ENCODE measurements around the gene USB1.
A peak's percentile ranks its signal among the peaks of the same experiment; 100 is the strongest.

USB1 gene

DNA sequence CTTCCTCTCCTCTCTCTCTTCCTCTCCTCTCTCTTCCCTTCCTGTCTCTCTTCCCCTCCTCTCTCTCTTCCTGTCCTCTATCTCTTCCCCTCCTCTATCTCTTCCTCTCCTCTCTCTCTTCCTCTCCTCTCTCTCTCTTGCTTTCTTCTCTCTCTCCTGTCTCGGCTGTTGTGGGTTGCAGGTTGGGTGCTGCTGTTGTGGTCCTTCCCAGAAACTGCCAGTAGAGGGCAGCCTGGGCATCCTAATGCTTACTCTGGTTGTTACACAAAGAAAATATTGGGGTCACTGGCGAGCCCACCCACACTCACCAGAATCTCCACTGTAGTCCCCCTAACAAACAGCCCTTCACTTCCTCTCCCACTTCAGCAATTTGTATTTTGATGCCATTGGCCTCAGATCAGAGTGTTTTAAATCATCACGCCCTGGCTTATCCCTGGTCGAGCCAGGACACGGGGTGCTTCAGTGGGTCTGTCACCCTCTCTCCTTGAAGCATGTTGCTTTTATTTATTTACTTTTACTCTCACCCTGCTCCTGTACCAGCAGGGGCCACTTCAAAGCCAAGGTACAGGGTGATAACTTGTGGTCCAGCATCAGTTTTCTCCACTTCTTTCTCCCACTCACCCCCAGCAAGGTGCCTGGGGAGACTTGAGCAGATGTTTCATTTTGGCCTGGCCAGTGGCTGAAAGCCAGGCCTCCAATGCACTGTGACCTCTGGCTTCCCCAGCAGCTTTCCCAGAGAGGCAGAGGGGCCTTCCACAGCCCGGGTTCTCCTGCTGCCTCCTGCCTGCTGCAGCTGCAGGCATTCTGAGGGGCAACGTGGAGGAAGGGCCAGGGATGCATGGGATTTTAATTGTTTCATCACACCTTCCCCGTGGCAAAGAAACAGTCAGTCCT lies 19.7 kb downstream of the USB1 start:
- no peak for DNase-seq

DNA sequence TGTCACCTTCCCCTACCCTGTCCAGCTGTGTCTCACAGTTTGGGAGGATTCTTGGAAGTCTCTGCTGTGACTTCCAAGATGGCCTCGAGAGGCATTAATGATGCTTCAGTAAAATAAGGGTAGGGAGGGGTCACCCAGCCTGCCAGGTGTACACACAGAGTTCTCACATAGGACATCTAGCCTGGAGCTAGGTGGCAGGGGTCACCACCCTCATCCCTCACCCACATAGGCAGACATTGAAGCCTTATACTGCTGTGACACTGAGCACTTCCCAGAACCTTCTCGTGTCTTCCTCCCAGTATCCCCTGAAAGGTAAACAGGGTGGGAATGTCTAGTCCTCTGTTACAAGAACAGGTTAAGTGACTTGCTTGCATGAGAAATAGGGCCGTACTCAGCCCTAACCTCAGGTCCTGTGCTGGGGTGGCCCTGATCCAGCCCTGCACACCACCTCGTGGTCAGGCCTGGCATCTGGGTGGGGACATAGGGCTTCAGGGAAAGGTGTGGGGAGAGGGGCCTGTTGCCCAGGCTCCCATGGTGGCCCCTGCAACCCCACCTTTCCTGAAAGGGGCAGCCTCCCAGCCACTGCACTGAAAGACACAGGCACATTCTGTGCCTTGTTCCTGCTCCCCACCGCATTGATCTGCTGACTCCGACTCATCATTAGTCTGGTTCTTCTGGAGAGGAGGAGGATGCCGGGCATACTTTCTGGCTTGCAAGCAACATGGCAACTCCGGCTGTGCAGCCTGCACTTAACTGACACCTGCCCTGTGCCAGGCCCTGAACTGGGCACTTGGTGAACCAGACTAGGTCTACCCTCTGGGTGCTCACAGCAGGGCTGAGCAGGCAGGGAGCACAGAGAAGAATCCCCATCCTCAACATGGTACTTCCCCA lies 20.7 kb downstream of the USB1 start:
- no peak for DNase-seq

DNA sequence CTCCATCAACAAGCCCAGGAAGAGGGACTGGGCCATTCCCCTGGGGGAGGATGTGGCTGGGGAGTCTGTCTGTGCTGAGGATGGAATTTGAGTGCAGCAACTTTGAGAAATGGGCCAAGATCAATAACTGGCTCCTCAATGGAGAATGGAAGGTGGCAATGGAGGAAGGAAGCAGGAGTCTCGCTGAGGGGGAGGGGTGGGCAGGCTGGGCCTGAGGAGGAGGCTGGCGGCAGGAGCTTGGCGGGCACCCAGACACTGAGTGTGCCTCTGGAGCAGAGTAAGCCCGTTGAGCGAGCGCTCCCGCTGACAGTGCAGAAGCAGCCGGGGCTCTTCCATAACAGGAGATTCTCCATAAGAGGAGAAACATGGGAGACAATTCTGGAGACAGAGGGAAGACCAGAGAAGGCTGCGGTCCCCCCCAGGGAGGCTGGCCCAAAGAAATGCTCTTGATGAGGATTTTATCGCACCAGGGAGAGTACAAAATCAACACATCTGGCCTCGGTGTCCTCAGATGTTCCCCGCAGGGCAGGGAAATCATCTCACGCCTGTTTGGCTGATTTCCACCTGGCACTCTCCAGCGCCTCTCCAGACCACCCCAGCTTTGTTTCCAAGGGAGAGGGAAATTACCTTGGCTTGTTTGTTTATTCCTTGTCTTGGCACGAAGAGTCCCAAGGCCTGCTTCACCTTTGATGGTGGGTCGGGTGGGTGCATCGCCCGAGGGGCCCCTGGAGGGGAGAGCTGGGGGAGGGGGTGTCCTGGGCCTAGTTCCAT lies 21.6 kb downstream of the USB1 start:
- no peak for DNase-seq

DNA sequence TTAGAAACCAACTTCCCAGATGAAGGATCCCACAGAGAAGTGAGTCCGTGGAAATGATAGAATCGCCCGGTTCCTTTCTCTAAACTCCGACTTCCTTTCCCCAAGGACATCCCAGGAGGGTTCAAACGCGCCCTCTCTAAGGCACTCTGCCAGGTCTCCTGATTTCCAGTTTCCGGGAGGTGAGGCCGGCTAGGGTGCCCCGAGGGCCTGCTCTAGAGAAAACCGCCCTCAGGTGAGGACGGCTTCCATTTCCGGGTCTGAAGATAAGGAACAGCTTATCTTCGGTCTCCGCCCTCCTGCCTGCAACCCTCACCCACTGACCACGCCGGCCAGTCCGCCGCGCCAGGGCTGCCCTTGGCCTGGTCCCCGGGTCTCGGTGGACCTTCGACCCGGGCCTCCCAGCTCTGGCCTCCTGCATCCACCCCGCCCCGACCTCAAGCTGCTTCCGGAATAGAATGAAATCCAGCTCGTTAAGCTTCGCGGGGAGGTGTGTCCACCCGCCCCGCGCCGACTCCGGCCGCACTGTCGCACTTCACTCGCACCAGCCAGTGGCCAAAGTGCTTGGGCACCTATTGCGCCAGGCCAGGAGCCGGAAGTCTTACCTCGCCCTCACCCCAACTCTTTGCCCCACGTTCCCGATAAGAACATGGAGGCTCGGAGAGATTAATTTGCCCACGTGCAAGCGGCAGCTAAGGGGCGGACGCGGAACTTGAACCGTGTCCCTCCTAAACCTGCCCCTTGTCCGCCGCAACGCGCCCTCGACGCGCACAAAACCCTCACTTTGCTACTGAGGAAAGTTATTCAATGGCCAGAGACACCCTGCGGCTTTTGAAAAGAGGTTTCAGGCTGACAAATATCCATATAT lies 23.5 kb downstream of the USB1 start:
- no peak for DNase-seq

DNA sequence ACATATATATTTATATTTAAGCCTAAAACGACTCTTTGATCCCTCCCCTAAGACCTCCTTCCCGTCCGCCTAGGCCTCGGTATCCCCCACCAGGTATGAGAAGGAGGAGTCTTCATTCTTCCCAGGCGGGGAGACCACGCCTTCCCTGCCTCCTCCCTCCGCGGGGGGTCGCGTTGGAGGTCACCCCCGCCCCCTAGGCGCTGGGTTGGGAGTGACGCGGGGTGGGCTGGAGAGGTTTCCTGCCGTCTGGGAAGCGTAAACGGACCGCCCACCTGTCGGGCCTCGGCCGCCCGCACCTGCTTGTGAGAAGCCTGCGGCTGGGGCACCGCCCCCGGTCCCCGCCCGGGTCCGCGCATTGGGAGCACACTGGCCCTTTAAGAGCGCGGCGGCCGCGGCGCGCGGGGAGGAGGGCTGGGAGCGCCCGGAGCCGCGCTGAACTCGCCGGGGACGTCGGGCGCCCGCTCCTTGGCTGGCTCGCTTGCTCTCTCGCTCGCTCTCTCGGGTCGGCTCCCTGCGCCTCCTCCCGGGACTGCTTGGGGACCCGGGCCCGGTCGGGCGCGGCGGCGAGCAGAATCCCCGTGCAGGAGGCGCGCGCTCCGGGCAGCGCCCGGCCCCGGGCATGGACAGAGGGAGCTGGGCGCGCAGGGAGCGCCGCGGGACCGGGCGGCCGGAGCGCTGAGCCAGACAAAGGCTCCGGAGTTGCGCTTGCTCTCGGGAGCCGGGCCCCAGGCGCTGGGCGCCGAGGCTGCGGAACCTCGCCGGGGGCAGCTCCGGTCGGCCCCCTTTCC lies 24.3 kb downstream of the USB1 start, which contains the start of gene MMP15:
TSS of gene MMP15 (plus strand) at position 404 of the 788 bp plus-strand sequence. CDS start 597 bp downstream, outside the sequence.
- DNase-seq, result peak; percentile 10

DNA sequence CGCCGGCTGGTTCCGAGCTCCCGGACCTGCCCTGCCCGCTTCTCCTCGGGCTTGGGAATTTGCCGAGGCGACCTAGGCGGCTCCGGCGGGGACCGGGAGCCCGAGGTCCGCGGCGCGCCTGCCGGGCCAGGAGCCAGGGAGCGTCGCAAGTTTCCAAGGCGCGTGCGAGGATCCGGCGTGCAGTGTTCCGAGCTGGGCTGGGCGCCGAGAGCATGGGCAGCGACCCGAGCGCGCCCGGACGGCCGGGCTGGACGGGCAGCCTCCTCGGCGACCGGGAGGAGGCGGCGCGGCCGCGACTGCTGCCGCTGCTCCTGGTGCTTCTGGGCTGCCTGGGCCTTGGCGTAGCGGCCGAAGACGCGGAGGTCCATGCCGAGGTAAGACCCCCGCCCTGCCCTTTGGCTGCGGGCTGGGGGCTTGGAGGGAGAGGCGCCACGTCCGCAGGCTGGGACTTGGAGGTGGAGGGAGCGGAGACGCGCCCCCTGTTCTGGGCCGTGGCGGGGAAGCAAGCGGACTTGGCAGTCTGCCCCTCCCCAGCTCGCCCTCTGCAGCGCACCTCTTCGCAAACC lies 25.0 kb downstream of the USB1 start:
- DNase-seq, result no peak

DNA sequence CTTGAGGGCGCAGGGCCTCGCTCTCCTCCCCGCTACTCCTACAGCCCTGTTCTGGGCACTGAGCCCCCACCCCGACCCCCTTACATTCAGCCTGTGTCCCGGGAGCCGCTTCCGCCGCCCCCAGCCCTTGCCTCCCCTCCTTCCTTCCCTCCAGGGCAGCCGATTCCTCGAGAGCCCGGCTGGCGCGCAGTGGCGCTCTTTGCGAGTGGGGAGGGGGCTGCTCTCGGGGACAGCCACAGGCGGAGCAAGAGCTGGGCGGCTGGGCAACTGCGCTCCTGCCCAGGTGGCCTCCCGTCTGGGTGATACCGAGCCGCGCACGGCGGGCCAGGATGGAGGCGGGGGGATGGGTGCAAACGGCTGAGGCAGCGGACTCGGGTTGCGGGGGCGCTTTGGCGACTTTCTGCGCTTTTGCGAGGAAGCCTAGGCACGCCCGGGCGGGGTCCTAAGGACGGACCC lies 25.5 kb downstream of the USB1 start:
- DNase-seq, result no peak

DNA sequence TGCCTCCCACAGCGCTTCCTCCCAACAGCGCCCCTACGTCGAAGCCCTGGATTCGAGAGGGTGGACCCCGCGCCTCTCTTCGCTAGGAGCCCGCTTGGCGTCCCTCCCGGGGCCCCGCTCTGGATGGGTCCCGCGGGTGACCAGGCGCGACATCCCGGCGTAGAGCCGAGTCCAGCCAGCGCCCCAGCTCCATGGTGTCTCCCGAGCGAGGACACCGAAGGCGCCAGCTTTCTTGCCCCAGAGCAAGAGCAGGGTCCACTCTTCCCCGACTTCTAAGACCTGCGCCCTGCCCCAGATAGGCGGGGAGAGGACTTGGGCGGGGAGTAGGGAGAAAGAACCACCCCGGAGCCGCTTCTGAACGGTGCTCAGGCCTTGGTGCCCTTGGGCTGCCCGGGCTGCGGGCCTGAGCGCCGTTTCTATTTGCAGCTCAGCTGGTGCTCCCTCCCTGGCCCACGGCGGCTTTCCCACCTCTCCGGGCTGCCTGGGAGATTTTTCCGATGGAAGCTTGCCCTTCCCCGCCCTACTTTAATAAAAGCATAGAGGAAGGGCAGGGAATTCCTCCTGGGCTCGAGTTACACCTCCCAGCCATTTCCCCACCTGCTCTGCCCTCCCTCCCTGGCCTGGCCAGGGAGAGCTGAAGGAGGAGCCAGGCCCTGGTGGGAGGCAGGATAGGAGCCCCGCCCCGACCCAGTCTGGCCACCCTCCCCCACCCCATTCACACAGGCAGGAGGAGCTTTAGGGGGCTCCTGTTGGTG lies 26.1 kb downstream of the USB1 start:
- DNase-seq, result no peak

DNA sequence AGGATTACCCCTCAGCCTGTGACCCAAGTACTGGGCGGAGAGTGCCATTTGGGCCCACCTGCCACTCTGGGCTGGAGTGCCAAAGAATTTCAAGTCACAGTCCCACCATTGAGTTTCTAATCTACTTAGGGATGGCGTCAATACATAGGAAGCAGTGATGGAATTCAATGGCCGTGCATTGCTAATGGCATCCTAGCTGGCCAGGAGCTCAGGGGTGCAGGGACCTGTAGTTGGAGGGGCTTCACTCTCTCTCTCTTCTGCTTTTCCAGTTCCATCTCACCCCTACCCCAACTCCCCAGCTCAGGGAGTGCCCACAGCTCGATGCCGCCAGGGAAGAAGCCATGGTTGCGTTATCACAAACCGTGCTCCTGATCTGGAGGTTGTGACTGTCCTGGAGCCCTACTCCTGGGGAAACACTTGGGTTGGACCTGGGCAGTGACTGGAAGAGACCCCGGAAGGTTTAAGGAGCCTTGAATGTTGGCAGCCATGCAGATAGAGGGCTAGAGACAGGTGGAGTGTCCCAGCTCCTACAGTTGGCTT lies 26.8 kb downstream of the USB1 start:
- no peak for DNase-seq

DNA sequence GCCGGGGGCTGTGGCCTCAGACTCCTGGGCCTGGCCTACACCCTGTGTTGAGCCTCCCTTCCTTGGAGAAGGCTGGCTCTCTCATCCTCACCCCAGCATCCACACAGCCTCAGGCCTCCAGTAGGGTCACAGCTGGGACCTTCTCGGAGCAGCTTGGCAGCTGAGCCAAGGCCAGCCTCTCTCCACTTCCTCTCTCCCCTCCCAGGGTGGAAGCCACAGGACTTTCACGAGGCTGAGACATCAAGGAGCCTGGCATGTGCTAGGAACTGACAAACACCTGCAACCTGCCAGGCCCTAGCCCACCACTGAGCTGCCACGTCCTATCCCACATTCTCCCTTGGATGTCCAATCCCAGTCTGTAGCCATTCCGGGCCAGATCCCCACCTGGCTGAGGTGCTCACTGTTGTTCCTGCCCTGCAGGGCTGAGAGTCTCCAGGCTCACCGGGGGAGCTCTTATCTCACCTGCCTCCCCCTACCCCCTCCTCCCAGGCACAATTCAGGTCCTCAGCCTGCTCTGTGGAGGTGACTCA lies 27.4 kb downstream of the USB1 start:
- DNase-seq, result no peak

DNA sequence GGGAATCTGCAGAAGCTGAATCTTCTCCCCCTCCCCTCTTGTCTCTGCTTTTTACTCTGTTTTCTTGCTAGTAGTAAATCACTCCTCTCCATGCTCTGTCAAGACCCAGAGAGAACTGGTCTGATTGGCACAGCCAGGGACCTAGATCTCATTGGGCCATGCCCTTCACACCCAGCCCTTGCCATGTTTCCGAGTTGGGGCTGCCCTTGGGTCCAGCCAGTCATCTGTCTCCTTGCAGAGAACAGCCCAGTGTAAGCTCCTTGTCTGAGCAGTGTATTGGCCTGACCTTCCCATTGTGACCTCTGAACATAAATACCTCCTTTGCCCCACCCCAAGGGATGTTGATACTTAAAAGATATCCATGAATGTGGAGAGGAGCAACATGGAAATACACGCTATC lies 28.2 kb downstream of the USB1 start:
- DNase-seq, result no peak

DNA sequence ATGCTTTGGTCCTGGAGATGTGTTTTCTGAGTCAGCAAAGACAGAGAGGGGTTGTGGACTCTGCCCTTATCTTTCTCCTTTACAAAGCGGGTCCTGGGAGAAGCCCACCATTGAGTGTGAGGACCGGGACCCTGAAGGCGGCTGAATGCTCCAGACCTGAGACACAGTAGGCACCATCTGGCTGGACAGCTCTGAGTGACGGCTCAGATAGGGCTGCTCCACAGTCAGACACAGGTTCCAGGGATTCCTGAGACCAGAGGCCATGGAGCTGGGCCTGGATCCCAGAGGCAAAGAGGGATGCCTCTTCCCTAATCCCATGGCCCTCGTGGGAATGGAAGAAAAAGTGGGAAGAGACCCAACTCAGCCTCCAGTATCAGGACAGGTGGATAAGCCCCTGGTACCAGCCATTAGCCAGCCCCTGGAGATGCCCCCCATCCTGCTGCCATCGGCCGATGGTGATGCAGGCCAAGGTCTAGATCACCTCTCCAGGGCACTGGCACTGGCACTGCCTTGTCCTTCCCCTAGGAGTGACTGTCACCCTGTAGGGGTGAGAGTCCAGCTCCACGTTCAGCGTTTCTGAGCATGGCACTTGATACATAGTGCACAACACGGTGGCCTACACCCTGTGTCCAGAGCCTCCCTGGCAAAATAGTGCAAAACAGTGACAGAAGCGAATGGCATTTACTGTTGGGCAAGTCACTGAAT lies 29.1 kb downstream of the USB1 start:
- DNase-seq, result no peak

DNA sequence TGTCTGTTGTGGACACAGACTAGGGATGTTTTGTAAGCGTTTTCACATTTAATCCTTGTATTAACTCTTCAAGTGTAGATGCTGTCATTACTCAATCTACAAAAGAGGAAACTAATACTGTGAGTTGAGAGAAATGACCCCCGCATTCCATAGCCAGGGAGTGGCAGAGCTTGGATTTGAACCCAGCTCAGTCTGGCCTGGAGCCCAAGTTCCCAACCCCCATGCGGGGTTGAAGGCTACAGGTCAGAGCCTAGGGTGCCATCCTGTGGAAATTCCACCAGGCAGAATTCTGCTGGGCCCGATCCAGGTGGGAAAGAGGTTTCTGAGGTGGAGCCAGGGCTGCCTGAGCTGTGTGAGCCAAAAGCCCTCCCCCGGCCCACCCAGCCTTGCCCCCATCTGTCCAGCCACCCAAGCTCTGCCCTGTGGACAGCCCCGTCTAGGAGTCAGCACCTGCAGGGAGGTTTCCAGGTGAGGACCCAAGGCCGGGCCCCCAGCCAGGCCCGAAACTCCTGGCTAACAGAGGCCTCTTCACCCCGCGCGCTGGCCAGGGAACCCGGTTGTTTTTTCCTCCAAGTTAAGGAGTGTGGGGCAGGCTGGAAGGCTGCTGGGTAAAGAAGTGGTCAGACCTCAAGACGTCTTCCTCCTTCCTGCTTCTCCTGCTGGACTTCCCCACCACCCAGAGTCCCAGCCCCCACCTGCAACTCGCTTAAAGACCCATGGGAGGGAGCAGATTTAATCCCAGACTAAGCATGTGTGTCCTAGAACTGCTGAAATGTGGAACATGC lies 30.0 kb downstream of the USB1 start:
- no peak for DNase-seq

DNA sequence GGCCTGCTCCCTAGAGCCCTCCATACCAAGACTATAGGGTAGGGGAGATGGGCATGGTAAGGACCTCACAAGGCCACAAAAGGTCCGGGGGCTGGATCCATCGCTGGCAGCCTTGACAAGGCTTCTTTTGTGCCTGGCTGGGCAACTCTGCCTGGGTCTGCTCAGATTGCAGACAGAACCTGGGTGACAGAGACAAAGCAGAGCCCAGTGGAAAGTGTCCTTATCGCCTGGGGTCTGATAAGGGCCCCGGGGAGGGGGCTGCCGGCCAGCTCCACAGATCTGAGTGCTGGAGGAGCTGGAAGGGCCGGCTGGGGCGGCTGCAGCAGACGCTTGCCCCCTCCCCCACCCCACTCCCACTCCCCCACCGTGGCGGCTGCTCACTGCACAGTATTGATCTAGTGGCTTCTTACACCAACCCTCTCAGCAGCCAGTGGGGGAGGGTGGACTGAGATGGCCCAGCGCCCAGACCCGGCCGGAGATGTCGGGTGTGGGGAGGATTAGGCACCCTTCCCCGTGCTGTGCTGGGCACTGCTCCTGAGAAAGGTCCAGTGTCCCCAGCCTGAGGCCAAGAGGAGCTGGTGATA lies 31.6 kb downstream of the USB1 start:
- no peak for DNase-seq

DNA sequence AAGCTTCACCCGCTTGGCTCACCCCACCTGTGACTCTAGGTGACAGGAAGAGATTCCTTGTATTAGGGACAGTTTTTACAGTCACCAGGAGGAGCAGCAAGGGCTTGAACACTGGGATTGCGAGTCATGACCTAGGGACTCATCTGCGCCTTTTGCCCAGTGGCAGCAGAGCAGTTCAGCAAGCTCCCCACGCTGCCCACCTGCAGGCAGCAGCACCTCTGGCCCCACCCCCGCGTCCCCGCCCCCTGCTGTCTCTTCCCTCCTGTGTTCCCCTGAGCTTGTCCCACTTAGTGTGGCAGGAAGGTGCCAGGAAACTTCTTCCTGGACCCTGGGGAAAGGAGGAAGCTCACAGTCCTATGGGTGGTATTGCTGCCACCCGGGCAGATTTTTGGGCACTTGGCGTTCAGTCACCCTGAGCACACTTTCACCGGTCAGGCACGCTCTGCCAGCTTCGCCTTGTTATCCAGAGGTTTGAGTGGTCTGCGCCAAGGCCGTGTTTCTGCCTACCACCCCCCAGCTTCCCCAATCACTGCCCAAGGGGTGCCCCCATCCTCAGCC lies 33.0 kb downstream of the USB1 start:
- no peak for DNase-seq

DNA sequence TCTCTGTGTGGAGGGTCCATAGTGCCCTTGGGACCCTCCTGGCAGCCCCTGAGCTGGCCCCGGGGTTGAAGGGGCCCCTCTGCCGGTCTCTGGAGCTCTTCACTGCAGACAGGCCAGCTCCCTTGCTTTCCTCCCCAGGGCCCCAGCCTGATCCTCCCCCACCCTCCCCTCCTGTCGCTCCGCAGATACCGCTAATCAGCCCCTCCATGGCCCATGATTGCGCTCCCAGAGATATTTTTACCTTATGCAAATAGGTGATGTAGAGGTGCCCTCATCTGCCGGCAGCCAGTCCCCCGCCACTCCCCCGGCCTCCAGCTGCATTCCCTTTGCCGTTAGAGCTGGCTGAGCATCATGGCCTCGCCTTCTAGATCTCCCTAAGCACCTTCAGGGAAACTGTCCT lies 33.6 kb downstream of the USB1 start:
- no peak for DNase-seq
